ENCODE measurements around the gene GRIN2C. TPM values are rescaled to one million over a fixed set of nuclear protein-coding genes. Genes with fewer than 3 reads are reported as not detected.

Gene GRIN2C
- total RNA-seq, 1 donor from 2014 or later = 1.0 TPM

- Histone ChIP-seq H3K9me3 (ENCODE audit: insufficient read depth, low read depth, low read length) (no peaks in the 10 kb centered on the region), H3K9ac (ENCODE audit: low read length) (no peak overlapping the region), H3K27ac (ENCODE audit: low read depth, low read length) (no peak overlapping the region), H3K79me2 (ENCODE audit: insufficient read depth, low read length) (no peaks in the 10 kb centered on the region), H4K20me1 (ENCODE audit: insufficient read depth, low read length) (peaks cover 50% of the 10 kb centered on the region), H3K4me2 (ENCODE audit: low read length) (no peak overlapping the region), H3K4me3 (ENCODE audit: insufficient read depth, low read depth, low read length) (no peak overlapping the region), H2AFZ (ENCODE audit: low read depth, low read length) (no peak overlapping the region), H3K36me3 (ENCODE audit: insufficient read depth, low read length) (peaks cover 5% of the 10 kb centered on the region), H3K27me3 (ENCODE audit: insufficient read depth, low read length) (no peaks in the 10 kb centered on the region), H3K4me1 (ENCODE audit: insufficient read depth, low read length) (peaks cover 15% of the 10 kb centered on the region)
- no peak for TF ChIP-seq EZH2 (IDR thresholded peaks at IDR 0.05; ENCODE audit: insufficient read depth, low read length)
- TF ChIP-seq, protein P1, sequence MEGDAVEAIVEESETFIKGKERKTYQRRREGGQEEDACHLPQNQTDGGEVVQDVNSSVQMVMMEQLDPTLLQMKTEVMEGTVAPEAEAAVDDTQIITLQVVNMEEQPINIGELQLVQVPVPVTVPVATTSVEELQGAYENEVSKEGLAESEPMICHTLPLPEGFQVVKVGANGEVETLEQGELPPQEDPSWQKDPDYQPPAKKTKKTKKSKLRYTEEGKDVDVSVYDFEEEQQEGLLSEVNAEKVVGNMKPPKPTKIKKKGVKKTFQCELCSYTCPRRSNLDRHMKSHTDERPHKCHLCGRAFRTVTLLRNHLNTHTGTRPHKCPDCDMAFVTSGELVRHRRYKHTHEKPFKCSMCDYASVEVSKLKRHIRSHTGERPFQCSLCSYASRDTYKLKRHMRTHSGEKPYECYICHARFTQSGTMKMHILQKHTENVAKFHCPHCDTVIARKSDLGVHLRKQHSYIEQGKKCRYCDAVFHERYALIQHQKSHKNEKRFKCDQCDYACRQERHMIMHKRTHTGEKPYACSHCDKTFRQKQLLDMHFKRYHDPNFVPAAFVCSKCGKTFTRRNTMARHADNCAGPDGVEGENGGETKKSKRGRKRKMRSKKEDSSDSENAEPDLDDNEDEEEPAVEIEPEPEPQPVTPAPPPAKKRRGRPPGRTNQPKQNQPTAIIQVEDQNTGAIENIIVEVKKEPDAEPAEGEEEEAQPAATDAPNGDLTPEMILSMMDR (IDR thresholded peaks at IDR 0.05; ENCODE audit: insufficient read depth, low read depth, low read length) = no peak
- Mint-ChIP-seq H3K36me3 (ENCODE audit: low read depth, unreplicated experiment) (peaks cover 32% of the 10 kb centered on the region), H3K9me3 (ENCODE audit: unreplicated experiment) (no peaks in the 10 kb centered on the region), H3K4me1 (ENCODE audit: low read depth, unreplicated experiment) (peaks cover 13% of the 10 kb centered on the region), H3K27me3 (ENCODE audit: low read depth, unreplicated experiment) (no peaks in the 10 kb centered on the region), H3K4me3 (ENCODE audit: unreplicated experiment) (no peak overlapping the region), H3K27ac (ENCODE audit: unreplicated experiment) (no peak overlapping the region)
- DNase-seq (ENCODE audit: low read depth) (no peak), FAIRE-seq (no peak)
Observed at GRCh38 chr17:74800531-74800930, 59.2 kb downstream of the GRIN2C start.

GRCh38 chr17:74799097-74799496 is 60.6 kb downstream of the GRIN2C start:
- H2AFZ ChIP-seq (ENCODE audit: low read depth, low read length) = no peak overlapping the region
- H4K20me1 ChIP-seq (ENCODE audit: insufficient read depth, low read length) = peaks cover 36% of the 10 kb centered on the region
- Mint-ChIP-seq H3K4me1 (ENCODE audit: low read depth, unreplicated experiment) (peaks cover 13% of the 10 kb centered on the region), H3K9me3 (ENCODE audit: unreplicated experiment) (no peaks in the 10 kb centered on the region), H3K27me3 (ENCODE audit: low read depth, unreplicated experiment) (no peaks in the 10 kb centered on the region), H3K27ac (ENCODE audit: unreplicated experiment) (no peak overlapping the region), H3K4me3 (ENCODE audit: unreplicated experiment) (no peak overlapping the region), H3K36me3 (ENCODE audit: low read depth, unreplicated experiment) (peaks cover 34% of the 10 kb centered on the region)
- no peaks in the 10 kb centered on the region for H3K79me2 ChIP-seq (ENCODE audit: insufficient read depth, low read length)
- FAIRE-seq (no peak), DNase-seq (ENCODE audit: low read depth) (no peak)
- no peak overlapping the region for H3K9ac ChIP-seq (ENCODE audit: low read length)
- no peaks in the 10 kb centered on the region for H3K9me3 ChIP-seq (ENCODE audit: insufficient read depth, low read depth, low read length)
- H3K4me1 ChIP-seq (ENCODE audit: insufficient read depth, low read length) = peaks cover 15% of the 10 kb centered on the region
- no peak overlapping the region for H3K27ac ChIP-seq (ENCODE audit: low read depth, low read length)
- H3K27me3 ChIP-seq (ENCODE audit: insufficient read depth, low read length) = no peaks in the 10 kb centered on the region
- peaks cover 13% of the 10 kb centered on the region for H3K36me3 ChIP-seq (ENCODE audit: insufficient read depth, low read length)
- no peak overlapping the region for H3K4me3 ChIP-seq (ENCODE audit: insufficient read depth, low read depth, low read length)
- no peak overlapping the region for H3K4me2 ChIP-seq (ENCODE audit: low read length)
- TF ChIP-seq, protein P1 (IDR thresholded peaks at IDR 0.05; ENCODE audit: insufficient read depth, low read depth, low read length) = no peak

DNA sequence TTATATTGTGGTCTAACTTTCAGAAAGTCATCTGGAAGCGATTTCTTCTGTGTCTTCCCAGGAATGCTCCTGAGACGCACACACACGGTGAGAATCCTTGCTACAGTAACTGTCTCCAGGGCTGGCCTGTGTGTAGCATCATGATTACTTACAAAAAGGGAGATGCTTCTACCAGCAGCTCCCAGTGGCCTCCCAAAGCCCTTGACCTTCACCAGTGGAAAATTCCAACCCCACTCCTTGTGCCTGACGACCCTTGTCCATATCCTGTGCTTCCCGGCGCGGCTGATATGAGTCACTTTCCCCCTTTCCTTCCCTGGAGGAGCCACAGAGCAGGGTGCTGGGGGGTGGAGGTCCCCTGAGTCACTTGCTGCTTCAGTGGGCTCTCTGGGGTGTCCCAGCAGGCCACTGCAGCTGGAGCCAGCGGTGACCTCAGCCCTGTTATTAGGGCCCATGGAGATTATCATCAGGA is 61.4 kb downstream of the GRIN2C start:
- no peak overlapping the region for H3K4me3 Mint-ChIP-seq (ENCODE audit: unreplicated experiment)

More for the DNA sequence above, 61.4 kb downstream of the GRIN2C start:
- no peak overlapping the region for H2AFZ ChIP-seq (ENCODE audit: low read depth, low read length)
- H3K4me1 ChIP-seq (ENCODE audit: insufficient read depth, low read length) = peaks cover 15% of the 10 kb centered on the region
- FAIRE-seq = no peak
- peak overlapping the region; percentile 0 for H3K27ac ChIP-seq (ENCODE audit: low read depth, low read length)
- Mint-ChIP-seq H3K9me3 (ENCODE audit: unreplicated experiment) (no peaks in the 10 kb centered on the region), H3K4me1 (ENCODE audit: low read depth, unreplicated experiment) (peaks cover 13% of the 10 kb centered on the region), H3K27ac (ENCODE audit: unreplicated experiment) (peak overlapping the region; percentile 48), H3K27me3 (ENCODE audit: low read depth, unreplicated experiment) (no peaks in the 10 kb centered on the region), H3K36me3 (ENCODE audit: low read depth, unreplicated experiment) (peaks cover 34% of the 10 kb centered on the region)
- no peak overlapping the region for H3K9ac ChIP-seq (ENCODE audit: low read length)
- H4K20me1 ChIP-seq (ENCODE audit: insufficient read depth, low read length) = peaks cover 33% of the 10 kb centered on the region
- H3K4me3 ChIP-seq (ENCODE audit: insufficient read depth, low read depth, low read length) = no peak overlapping the region
- no peaks in the 10 kb centered on the region for H3K27me3 ChIP-seq (ENCODE audit: insufficient read depth, low read length)
- H3K4me2 ChIP-seq (ENCODE audit: low read length) = peak overlapping the region; percentile 57
- H3K36me3 ChIP-seq (ENCODE audit: insufficient read depth, low read length) = peaks cover 18% of the 10 kb centered on the region
- H3K79me2 ChIP-seq (ENCODE audit: insufficient read depth, low read length) = no peaks in the 10 kb centered on the region
- TF ChIP-seq EZH2 (IDR thresholded peaks at IDR 0.05; ENCODE audit: insufficient read depth, low read length) = no peak
- TF ChIP-seq, protein P1 (IDR thresholded peaks at IDR 0.05; ENCODE audit: insufficient read depth, low read depth, low read length) = no peak
- no peak for DNase-seq (ENCODE audit: low read depth)
- no peaks in the 10 kb centered on the region for H3K9me3 ChIP-seq (ENCODE audit: insufficient read depth, low read depth, low read length)
